NK-92 (cell line): ENCODE results near the gene GOLIM4.
"Not testable (repeated sequence)": the region's sequence is repeated elsewhere in the genome, so short reads cannot be mapped to it uniquely, and the experiment has no call there.

ENCODE experiments used
- DNase-seq: peaks from one replicate; lab custom pipeline; 2025; ENCODE audit not compliant: unreplicated experiment; lab: John Stamatoyannopoulos, UW

Gene GOLIM4

GRCh38 chr3:168073842-168074605, 21.7 kb downstream of the GOLIM4 start:
- no peak for DNase-seq

GRCh38 chr3:168072323-168072650, 23.4 kb downstream of the GOLIM4 start:
- no peak for DNase-seq

GRCh38 chr3:168071591-168072322, 24.0 kb downstream of the GOLIM4 start:
- DNase-seq, result no peak

GRCh38 chr3:168070919-168071318, 24.8 kb downstream of the GOLIM4 start:
- DNase-seq, result no peak

GRCh38 chr3:168068346-168068745, 27.4 kb downstream of the GOLIM4 start:
- DNase-seq, result no peak

GRCh38 chr3:168066882-168067281, 28.8 kb downstream of the GOLIM4 start:
- DNase-seq, result no peak

- DNase-seq, result no peak
Observed at GRCh38 chr3:168065569-168065968, 30.2 kb downstream of the GOLIM4 start.

- DNase-seq, result no peak
Observed at GRCh38 chr3:168063122-168063521, 32.6 kb downstream of the GOLIM4 start.

- no peak for DNase-seq
Observed at GRCh38 chr3:168062679-168063078, 33.0 kb downstream of the GOLIM4 start.

GRCh38 chr3:168061332-168061996, 34.3 kb downstream of the GOLIM4 start:
- DNase-seq, result no peak

GRCh38 chr3:168060317-168060716, 35.4 kb downstream of the GOLIM4 start:
- DNase-seq, result no peak

GRCh38 chr3:168058481-168058880, 37.2 kb downstream of the GOLIM4 start:
- no peak for DNase-seq

GRCh38 chr3:168056398-168057230, 39.1 kb downstream of the GOLIM4 start:
- not testable (repeated sequence) for DNase-seq

GRCh38 chr3:168054447-168054846, 41.3 kb downstream of the GOLIM4 start:
- DNase-seq, result no peak

GRCh38 chr3:168053115-168053514, 42.6 kb downstream of the GOLIM4 start:
- DNase-seq, result no peak

GRCh38 chr3:168052515-168052914, 43.2 kb downstream of the GOLIM4 start:
- DNase-seq, result no peak

GRCh38 chr3:168051531-168052471, 43.9 kb downstream of the GOLIM4 start:
- no peak for DNase-seq

GRCh38 chr3:168051070-168051469, 44.7 kb downstream of the GOLIM4 start:
- DNase-seq, result no peak

GRCh38 chr3:168049367-168049974, 46.3 kb downstream of the GOLIM4 start:
- DNase-seq, result no peak
